ENCODE results near the gene NOVA1. TPM values are rescaled to one million over a fixed set of nuclear protein-coding genes. Genes with fewer than 3 reads are reported as not detected.

The NOVA1 gene
- total and polyA plus RNA-seq, 2 of the 4 experiments (the other 2 are of a cell fraction), result 0.90 to 3.0 TPM

GRCh38 chr14:26427097-26427496 lies 170.7 kb downstream of the NOVA1 start:
- ChIA-PET CTCF (no interaction called here), POLR2A (ENCODE audit: unreplicated experiment) (no interaction called here)
- Histone ChIP-seq H3K4me1 (ENCODE audit: control insufficient read depth, insufficient read depth, low read length) (no peaks in the 10 kb centered on the region), H3K23ac (ENCODE audit: low read depth, low read length) (no peak overlapping the region), H2BK20ac (ENCODE audit: low read depth, low read length) (no peak overlapping the region), H3K36me3 (ENCODE audit: control insufficient read depth, insufficient read depth, low read length) (no peaks in the 10 kb centered on the region), H3K9ac (ENCODE audit: low read depth, low read length) (no peak overlapping the region), H2AFZ (replicated peaks; ENCODE audit: low read length, poor library complexity) (no peak overlapping the region), H2AK5ac (ENCODE audit: low read depth, low read length) (no peak overlapping the region), H4K20me1 (ENCODE audit: insufficient read depth, low read length) (no peaks in the 10 kb centered on the region), H2BK120ac (ENCODE audit: low read depth, low read length) (no peak overlapping the region), H2BK15ac (ENCODE audit: low read depth, low read length) (no peak overlapping the region), H2BK5ac (ENCODE audit: low read depth, low read length, poor library complexity, severe bottlenecking) (no peak overlapping the region), H4K91ac (ENCODE audit: insufficient read depth, low read depth, low read length) (no peak overlapping the region), H4K5ac (ENCODE audit: low read depth, low read length) (no peak overlapping the region), H3K9me1 (ENCODE audit: insufficient read depth, low read length) (no peaks in the 10 kb centered on the region), H3K9me3 (ENCODE audit: control insufficient read depth, insufficient read depth, low read length) (no peaks in the 10 kb centered on the region), H3K4me3 (ENCODE audit: insufficient read depth, low read depth, low read length) (no peak overlapping the region), H3K4me2 (ENCODE audit: low read depth, low read length) (no peak overlapping the region), H3K14ac (replicated peaks; ENCODE audit: low read depth, low read length) (no peak overlapping the region), H3K18ac (ENCODE audit: low read depth, low read length) (no peak overlapping the region), H3K27me3 (ENCODE audit: control insufficient read depth, insufficient read depth, low read length) (no peaks in the 10 kb centered on the region), H3K79me1 (ENCODE audit: low read depth in 1 of 2, low read length in 2 of 2) (no peaks in the 10 kb centered on the region), H2AK9ac (replicated peaks; ENCODE audit: low read depth, low read length, poor library complexity) (no peak overlapping the region), H3K4ac (ENCODE audit: low read depth, low read length) (no peak overlapping the region), H3K27ac (ENCODE audit: insufficient read depth, low read length) (no peak overlapping the region), H3K56ac (ENCODE audit: extremely low read depth, insufficient read depth, low read length) (no peak overlapping the region), H4K8ac (ENCODE audit: low read depth in 2 of 2, low read length in 2 of 2) (no peak overlapping the region)
- BruUV-seq (replicated peaks), result no TSS peak
- in situ Hi-C loops (cut with MboI; ENCODE audit: low sequenced_read_pairs), result no loop called here
- TF ChIP-seq CEBPB (IDR thresholded peaks at IDR 0.05; ENCODE audit: low read depth, low read length), result no peak
- TF ChIP-seq USF2 (IDR thresholded peaks at IDR 0.05; ENCODE audit: low read depth, low read length), result no peak
- TF ChIP-seq RAD21 (IDR thresholded peaks at IDR 0.05; ENCODE audit: low read length), result no peak
- ATAC-seq (ENCODE audit: low read depth) (no peak), DNase-seq (no peak)
- WGBS, 2 experiments (ENCODE audit: extremely low coverage in 2 of 2, insufficient read length in 1 of 2), result no CpG with 5 or more reads among the region's 5 CpGs
- intact Hi-C loops (cut with micrococcal nuclease), result no loop called here
- dilution Hi-C loops (cut with HindIII; ENCODE audit: low sequenced_read_pairs, unreplicated experiment), result no loop called here
